Nephron (organoid): ENCODE data around the gene MCF2L2.

Source experiments
- H3K27ac Mint-ChIP-seq, 3 experiments: 2 replicates each; pipeline ENCODE4 v1.8.0; 2020; ENCODE audit warnings: mixed read lengths in 3 of 3, mild to moderate bottlenecking in 2 of 3, moderate library complexity in 1 of 3
- H3K27me3 Mint-ChIP-seq: 2 replicates; pipeline ENCODE4 v1.8.0; 2021; ENCODE audit warnings: low read depth, mild to moderate bottlenecking, moderate library complexity, mixed read lengths
- H3K36me3 Mint-ChIP-seq: 2 replicates; pipeline ENCODE4 v1.8.0; 2020; ENCODE audit warnings: low read depth, mixed read lengths
- H3K4me1 Mint-ChIP-seq: 2 replicates; pipeline ENCODE4 v1.8.0; 2020; ENCODE audit warnings: mixed read lengths
- H3K4me3 Mint-ChIP-seq, 3 experiments: 2 replicates each; pipeline ENCODE4 v1.8.0; 2020; ENCODE audit warnings: mild to moderate bottlenecking in 3 of 3, mixed read lengths in 3 of 3, moderate library complexity in 2 of 3
- H3K9me3 Mint-ChIP-seq: 2 replicates; pipeline ENCODE4 v1.8.0; 2020; ENCODE audit warnings: mixed read lengths
- TF ChIP-seq, protein P1 (sequence below), 3 experiments: fragments of 200-600 bp; sonication (generic); IDR thresholded peaks; one replicate each; pipeline ENCODE4 v1.5.0; 2021; ENCODE audit warnings: antibody characterized with exemption in 3 of 3; ENCODE audit not compliant: unreplicated experiment in 3 of 3

MCF2L2 gene

DNA sequence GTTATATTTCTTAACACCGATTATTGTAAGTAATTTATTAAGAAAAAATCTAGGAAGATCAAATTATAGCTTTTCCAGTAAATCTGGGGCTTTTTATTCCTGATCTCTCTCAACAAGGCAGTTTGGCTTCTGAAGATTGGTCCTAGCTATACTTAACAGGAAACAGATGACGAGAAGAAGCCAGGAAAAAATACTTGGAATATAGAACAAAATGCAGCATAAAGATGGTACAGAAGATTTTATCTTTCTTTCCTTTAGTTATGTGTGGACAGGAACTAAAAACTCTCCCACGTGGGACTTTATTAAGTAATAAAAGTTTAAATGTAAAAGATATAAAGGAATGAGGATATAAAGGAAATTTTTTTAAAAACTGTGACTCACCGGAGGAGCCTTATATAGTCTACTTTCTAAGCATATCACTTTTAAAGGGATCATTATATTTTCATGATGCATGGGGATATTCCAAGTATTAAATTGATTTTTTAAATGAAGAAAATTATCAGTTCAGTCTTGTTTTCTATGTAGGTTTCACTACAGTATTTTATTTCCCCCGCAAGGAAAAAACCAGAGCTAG is 167.2 kb downstream of the MCF2L2 start:
- no peak overlapping the region for H3K4me3 Mint-ChIP-seq
- TF ChIP-seq, protein P1, sequence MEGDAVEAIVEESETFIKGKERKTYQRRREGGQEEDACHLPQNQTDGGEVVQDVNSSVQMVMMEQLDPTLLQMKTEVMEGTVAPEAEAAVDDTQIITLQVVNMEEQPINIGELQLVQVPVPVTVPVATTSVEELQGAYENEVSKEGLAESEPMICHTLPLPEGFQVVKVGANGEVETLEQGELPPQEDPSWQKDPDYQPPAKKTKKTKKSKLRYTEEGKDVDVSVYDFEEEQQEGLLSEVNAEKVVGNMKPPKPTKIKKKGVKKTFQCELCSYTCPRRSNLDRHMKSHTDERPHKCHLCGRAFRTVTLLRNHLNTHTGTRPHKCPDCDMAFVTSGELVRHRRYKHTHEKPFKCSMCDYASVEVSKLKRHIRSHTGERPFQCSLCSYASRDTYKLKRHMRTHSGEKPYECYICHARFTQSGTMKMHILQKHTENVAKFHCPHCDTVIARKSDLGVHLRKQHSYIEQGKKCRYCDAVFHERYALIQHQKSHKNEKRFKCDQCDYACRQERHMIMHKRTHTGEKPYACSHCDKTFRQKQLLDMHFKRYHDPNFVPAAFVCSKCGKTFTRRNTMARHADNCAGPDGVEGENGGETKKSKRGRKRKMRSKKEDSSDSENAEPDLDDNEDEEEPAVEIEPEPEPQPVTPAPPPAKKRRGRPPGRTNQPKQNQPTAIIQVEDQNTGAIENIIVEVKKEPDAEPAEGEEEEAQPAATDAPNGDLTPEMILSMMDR (IDR thresholded peaks at IDR 0.05; ENCODE audit: unreplicated experiment in 3 of 3): no peak
- H3K27ac Mint-ChIP-seq: peak overlapping the region; percentile 8 to 52 (median 47)
- H3K4me1 Mint-ChIP-seq: peaks cover 24% of the 10 kb centered on the region
- no peaks in the 10 kb centered on the region for H3K27me3 Mint-ChIP-seq
- H3K36me3 Mint-ChIP-seq: peaks cover 18% of the 10 kb centered on the region
- no peaks in the 10 kb centered on the region for H3K9me3 Mint-ChIP-seq

DNA sequence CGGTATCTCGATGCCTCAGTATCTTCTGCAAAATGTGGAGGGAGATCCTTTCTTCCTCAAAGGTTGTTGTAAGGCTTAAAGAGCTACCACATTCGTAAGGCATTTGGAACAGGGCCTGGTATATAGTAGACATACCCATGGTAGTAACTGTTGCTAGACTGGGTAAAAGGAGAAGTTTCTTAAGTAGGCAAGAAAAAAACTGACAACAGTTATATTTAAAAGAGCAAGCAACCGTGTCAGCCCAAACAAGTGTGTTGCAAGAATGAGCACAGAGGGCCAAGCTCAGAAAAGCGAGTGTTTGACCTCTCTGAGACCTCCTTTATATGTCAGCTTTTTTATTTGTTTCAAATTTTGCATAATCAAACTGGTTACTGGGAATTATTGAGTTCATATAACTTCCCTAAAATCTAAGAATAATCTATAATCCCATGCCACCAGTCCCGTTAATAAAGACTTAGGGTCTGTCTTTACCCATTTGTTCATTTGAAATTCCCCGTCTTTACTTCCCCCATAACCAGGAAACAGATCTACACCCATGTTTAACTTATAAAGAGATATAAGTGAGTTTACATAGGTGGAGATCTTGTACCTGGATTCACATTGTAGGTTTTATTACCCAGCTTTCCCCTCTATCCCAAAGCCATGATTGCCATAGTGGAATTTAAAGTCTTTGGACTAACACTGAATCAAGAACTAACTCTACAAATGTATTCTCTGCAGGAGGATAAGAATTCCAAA is 168.1 kb downstream of the MCF2L2 start:
- Mint-ChIP-seq H3K4me3 (no peak overlapping the region), H3K27ac (peak overlapping the region; percentile 47 to 63 (median 52)), H3K4me1 (peaks cover 27% of the 10 kb centered on the region), H3K9me3 (no peaks in the 10 kb centered on the region), H3K36me3 (peaks cover 21% of the 10 kb centered on the region), H3K27me3 (no peaks in the 10 kb centered on the region)
- TF ChIP-seq, protein P1 (IDR thresholded peaks at IDR 0.05; ENCODE audit: unreplicated experiment in 3 of 3): no peak

DNA sequence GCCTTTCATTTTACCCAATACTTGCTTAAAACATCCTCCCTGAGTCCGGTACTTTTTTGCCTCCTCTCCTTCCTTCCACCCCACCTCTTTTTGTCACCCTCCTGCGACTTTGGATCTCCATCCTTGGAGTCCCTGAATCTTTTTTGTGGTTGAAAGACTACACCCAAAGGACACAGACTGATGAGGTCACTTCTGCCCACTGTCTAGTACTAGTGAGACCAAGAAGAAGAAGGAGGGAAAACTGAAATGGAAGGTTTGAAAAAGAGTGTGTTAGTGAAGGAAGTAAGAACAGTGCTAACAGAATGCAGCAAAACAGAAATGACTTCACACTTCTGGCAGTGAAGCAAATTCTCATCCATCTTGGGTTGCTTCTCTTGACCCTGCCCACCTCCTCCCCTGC is 168.8 kb downstream of the MCF2L2 start:
- no peak overlapping the region for H3K4me3 Mint-ChIP-seq
- peaks cover 22% of the 10 kb centered on the region for H3K36me3 Mint-ChIP-seq
- peaks cover 34% of the 10 kb centered on the region for H3K4me1 Mint-ChIP-seq
- H3K27ac Mint-ChIP-seq: peak overlapping the region in 2 of 3 experiments; percentile 31 to 47
- TF ChIP-seq, protein P1 (IDR thresholded peaks at IDR 0.05; ENCODE audit: unreplicated experiment in 3 of 3): no peak
- no peaks in the 10 kb centered on the region for H3K9me3 Mint-ChIP-seq
- H3K27me3 Mint-ChIP-seq: no peaks in the 10 kb centered on the region

DNA sequence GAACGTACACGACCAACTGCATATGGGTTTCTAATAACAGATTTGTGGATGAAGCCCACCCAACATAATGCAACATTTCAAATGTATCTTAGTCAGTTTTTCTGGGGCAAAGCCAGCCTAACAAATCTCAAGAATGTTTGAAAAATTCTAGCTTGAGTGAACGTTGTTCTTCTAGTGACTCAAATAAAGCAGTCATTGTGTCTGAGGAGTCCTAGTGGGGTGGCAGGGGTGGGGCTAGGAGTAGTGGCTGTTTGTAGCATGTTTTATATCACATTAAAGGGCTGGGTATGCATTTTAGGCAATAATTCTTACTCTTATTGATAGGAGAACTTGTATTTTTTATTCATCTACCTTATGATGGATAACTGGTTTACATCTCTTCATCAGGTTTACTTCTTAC is 169.3 kb downstream of the MCF2L2 start:
- Mint-ChIP-seq H3K27me3 (no peaks in the 10 kb centered on the region), H3K4me3 (no peak overlapping the region), H3K36me3 (peaks cover 22% of the 10 kb centered on the region), H3K27ac (no peak overlapping the region), H3K4me1 (peaks cover 34% of the 10 kb centered on the region), H3K9me3 (no peaks in the 10 kb centered on the region)
- TF ChIP-seq, protein P1 (IDR thresholded peaks at IDR 0.05; ENCODE audit: unreplicated experiment in 3 of 3): no peak

DNA sequence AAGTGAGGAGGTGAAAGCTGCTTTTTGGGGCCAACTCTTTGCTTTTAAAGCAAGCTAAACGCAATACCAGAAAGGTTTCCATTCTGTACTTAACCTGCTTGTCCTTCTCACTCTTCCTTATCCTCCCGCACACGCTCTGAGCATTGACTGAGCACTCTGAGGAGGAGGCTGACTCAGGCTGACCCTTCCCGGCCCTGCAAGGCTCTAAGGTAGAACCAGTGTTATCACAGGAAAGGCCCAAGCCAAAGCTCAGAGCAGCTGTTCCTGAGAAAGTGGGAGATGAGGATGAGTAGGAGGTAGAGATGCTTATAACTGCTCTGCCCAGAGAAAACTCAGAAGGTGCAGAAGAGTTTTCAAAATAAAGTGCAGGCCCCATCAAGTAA is 173.1 kb downstream of the MCF2L2 start:
- peaks cover 23% of the 10 kb centered on the region for H3K4me1 Mint-ChIP-seq
- H3K9me3 Mint-ChIP-seq: no peaks in the 10 kb centered on the region
- no peaks in the 10 kb centered on the region for H3K27me3 Mint-ChIP-seq
- TF ChIP-seq, protein P1 (IDR thresholded peaks at IDR 0.05; ENCODE audit: unreplicated experiment in 3 of 3): no peak
- peak overlapping the region; percentile 88 to 97 (median 94) for H3K27ac Mint-ChIP-seq
- peaks cover 22% of the 10 kb centered on the region for H3K36me3 Mint-ChIP-seq
- H3K4me3 Mint-ChIP-seq: peak overlapping the region; percentile 88 to 92 (median 91)
